T1000 (cell line): ENCODE results near the gene TRAF6.
"Not testable (repeated sequence)": the region's sequence is repeated elsewhere in the genome, so short reads cannot be mapped to it uniquely, and the experiment has no call there.

Experiments
- DNase-seq: peaks from one replicate; lab custom pipeline; 2025; ENCODE audit warnings: mixed read lengths; lab: John Stamatoyannopoulos, UW

Gene TRAF6

DNA sequence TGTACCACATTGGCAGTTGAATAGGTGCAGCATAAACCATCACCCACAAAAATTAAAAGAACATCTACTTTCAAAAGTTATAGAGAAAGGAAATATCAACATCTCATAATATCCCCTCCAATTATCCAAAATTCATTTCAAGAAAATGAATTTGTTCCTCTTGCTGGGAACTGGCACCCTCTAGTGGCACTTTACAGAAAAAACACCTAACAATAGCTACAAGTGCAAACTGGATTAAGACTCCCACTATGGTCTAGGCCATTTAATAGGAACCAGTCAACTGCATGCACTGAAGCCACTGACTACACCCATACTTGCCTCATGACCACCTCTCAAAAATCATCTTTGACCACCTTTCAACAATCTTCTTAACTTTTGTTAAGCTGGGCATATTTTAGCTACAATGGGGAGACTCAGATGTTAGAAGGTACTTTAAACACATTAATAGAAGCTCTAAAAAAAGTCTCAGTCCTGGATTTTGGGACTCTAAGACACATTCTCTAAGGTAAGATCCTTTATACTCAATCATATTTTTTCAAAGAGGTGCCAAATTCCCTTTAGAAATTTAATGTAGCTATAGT lies 17.3 kb downstream of the TRAF6 start:
- DNase-seq: peak; percentile 11

DNA sequence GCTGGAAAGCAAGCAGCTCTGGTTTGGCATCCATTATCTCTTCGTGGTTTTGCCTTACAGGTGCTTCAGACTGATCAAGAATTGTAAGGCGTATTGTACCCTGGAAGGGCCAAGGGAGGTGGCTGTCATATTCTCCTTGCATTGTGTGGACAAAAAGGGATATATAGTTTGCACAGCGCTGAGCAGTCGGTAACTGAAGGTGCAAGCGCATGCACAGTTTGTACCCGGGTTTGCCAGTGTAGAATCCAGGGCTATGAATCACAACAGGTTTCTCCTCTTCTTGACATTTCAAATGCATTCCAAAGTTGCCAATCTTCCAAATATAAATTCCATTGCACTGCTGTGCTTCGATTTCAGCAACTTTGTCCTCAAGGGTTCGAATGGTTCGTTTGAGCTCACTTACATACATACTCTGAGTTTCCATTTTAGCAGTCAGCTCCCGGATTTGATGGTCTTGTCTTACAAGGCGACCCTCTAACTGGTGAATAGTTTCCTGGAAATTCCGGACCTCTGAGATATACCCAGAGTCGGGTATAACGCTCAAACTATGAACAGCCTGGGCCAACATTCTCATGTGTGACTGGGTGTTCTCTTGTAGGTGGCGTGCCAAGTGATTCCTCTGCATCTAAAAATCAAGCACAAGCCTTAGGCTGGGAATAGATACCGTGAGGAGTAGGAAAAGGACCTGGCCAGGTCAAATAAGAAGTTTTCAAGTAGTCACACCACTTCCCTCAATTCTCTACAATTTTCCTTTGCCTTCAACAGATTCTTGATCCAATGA lies 19.9 kb downstream of the TRAF6 start:
- DNase-seq: no peak

DNA sequence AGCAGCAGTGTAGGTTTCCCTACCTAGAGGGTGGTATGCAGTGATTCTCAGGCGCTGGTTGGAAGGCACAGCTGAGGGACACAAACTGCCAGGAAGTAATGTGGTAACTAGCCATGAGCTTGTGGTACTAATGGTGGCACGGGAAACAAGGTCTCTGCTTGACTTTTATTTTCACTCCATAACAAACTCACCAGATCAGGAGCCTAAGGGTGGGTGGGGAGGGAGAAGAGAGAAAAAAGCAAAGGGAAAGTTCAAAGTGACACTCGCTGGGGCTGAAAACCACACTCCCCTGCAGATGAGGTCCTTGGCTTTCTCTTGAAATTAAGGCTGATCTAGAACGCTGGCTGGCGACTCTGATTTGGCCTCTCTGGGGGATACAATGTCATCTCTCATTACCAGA lies 22.0 kb downstream of the TRAF6 start:
- DNase-seq: no peak

DNA sequence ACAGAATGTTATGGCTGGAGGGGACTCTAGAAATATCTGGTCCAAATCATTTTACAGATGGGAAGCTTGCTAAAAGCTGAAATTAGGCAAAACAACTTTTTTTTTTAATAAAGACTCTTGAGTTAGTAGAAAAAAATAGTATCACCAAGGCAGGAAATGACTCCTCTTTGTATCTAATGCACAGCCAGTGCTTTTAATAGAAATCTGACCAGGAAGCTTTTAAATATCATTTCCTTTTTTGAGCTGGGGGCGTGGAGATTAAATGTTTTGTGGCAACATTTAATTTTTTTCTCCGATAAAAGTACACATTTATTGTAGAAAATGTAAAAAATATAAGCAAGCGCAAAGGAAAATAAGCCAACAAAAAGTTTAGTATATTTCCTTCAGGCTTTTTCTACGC lies 22.5 kb downstream of the TRAF6 start:
- DNase-seq: no peak

DNA sequence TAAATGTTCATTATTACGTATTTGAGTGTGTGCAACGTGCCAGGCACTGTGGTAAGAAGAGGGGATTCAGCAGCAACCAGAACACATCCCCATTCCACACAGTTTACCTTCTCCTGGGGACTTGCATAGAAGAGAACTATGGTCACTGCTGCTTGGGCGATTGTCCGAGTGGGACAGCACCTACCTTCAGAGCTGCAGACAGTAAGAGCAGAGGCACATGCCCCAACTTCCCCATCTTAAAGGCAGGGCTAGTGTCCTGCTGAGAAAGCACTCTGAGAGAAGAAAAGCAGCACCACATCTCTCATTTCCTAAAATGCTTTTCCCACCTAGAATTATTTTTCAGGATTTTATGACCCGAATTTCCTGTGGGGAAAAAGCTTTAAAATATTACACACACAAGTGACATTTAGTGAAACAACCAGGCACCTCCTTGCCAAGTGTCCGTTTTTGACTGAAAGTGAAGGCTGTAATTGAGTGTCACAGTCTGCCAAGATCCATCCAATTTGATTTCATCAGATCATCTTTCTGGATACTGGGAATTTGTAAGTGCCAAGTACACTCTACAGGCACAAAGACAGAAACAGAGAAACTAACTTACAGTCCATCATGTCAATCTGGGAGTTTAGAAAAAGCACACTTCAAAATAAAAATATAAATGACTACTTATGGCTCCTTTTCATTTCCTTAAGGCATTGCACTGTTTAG lies 24.6 kb downstream of the TRAF6 start:
- no peak for DNase-seq

DNA sequence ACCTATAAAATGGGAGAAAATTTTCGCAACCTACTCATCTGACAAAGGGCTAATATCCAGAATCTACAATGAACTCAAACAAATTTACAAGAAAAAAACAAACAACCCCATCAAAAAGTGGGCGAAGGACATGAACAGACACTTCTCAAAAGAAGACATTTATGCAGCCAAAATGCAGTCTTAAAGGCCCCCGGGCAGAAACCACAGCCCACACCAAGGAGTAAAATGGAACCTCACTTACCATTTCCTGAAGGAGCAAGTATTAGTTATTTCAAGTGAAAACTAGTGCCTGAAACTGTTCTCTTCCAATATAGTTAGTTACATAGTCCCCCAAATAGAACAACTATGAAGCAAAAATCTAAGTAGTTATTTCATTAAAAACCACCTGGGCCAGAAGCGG lies 27.0 kb downstream of the TRAF6 start:
- DNase-seq: not testable (repeated sequence)

DNA sequence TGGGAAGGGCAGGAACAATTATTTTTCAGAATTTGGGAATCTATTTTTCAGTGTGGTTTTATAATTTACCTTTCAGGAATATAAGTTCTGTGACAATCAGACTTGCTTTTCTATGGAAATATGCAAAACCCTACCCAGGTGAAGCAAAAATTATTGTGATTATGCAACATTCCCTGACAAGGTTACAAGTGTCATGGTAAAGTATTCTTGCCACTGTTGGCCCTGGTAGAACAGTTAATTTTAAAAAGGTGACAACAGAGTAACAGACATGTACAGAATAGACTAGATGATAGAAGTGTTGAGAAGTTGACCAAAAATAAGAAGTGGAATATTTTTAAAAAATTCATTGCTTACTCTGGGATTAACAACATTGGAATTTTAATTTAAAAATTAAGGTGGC lies 29.2 kb downstream of the TRAF6 start:
- no peak for DNase-seq

DNA sequence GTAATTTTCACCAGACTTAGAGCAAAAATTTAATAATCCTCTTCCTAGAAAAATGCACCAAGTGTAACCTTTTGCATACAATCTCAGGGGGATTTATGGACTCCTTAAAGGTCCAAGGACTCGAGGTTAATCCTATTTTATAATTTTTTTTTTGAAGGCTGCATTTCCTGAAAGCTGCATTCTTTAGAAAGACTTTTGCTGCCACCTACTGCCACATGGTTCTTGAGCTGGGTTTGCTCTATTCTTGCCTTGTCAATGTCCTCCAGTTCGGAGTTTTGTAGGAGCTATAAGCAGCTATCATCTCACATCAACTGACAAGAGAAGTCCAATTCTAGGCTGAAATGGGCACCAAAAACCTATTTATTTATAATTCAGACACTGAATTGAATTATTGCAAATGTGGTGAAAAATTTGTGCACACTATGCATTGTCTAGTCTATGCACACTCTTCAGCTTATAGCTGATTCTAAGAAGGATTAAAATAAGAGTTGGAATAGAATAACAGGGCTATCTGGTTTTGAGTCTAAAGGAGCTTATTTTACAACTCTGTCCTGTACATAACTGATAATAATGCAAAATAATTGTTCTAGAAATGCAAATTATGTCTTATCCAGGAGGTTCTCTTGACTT lies 31.3 kb downstream of the TRAF6 start:
- DNase-seq: peak; percentile 43

DNA sequence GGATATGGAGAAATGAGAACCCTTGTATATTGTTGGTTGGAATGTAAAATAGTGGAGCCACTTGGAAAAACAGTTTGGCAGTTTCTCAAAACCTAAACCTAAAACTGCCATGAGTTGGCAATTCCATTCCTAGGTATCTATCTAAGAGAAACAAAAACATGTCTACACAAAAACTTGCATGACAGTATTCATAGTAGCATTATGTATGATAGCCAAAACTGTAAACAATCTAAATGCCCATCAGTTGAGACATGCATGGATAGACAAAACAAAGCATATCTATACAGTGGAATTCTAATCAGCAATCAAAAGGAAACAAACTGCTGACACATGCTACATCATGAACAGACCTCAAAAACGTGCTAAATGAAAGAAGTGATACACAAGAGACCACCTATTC lies 34.9 kb downstream of the TRAF6 start:
- DNase-seq: no peak

DNA sequence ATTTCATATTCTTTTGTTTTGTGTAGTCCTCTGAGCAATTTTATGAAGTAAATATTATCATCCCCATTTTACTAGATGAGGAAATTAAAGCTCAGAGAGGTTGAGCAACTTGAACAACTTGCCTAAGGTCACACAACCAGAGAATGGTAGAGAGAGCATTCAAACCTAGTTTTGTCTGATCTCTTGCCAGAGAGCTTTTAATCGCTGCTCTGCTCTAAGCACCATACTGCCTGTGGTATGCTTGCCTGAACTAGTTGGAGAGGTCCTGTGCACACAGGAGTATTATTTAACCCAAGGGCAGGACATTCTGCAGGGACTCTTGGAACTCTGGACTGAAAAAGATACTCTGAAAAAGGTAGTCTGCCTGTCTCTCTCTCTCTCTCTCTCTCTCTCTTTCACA lies 38.5 kb downstream of the TRAF6 start:
- no peak for DNase-seq

DNA sequence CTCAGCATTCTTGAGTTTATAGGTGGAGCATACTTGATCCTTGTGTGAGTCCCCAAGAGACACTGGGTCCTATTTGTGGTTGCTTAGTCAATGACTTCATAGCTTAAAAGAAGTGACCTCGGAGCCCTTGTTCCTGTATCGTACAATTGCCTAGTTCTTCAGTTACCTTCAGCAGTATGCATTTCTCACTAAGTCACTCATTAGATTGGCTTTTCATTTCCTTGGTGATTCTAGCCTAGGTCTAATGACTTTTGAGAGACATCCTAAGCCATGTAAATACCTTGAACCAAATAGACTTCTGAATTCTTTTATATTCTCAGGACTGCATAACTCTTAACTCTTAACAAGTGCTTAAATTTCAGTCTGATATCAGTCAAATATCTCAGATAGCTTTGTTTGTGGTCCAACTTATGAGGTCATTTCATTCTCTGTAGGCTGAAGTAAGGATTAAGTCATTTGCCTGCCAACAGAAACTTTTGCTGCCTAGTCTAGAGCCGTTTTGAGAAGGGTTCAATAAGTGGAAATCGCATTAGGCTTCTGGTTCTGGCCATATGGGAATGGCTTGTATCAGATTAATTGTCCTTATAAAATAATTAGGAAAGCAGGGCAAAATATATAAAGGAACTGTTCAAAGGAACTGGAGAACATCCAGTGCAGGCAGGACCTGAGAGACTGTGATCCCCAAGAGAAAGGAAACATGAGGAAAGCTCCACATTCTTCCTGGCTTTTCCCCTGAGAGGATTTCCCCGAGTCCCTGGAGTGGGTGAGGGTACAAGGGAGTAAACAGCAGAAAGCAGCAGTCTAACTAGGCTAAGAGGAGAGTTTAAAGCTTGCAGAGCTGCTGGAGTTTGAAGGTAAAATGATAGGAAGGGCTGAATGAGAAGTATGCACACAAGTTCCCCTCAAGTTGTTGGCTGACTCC lies 39.9 kb downstream of the TRAF6 start:
- peak; percentile 19 for DNase-seq

DNA sequence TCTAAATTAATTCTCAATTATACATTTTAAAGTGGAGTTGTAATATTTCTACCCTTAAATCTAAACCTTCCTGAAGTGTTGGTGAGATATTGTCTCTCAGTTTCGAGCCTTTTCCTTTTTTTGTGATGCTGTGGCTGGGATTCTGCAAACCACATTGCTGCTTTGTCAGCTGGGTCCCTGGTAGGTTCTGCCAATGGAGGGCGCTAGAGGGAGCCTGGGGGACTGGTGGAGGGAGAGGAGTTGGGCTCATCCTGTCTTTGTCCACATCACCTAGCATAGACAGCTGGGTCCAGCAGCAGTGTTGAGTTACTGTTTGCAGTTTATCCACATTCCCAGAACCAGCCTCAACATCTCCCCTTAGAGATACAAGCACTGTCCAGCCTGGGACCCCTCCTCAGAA lies 41.0 kb downstream of the TRAF6 start:
- no peak for DNase-seq

DNA sequence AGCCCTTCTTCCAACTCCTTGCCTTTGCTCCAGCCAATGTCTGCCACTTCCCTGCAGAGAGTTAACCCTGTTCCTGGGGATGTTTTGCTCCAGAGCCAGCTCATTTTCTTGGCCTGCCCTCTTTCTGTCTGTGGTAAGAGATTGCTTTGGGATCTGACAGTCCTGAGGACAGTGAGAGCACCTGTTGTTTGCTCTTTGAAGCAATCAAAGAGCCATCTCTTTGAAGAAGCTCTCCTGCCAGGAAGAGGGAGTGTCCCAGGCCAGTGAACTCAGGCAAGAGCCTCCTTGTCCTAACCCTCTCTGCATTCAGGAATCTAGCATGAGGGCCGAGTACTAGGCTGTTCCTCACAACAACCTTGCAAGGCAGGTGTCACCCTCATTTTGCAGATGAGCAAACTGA lies 42.2 kb downstream of the TRAF6 start:
- DNase-seq: no peak

DNA sequence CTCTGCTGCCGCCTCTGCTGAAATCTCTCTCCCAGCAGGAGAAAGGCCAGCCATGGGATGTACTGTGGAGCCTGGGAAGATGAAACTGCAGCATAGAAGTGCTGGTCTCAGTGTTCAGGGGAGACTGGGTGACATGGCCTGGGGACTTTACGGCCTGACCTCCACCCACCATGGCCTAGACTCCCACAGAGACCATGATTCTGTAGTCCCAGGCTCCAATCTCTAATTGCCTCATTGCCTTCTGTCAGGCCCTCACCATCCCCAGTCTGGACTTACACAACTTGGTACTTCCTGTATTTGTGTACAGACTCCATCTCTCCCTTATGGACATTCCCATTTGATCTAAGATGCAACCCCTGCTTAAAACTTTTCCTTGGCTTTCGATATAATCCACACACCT lies 43.1 kb downstream of the TRAF6 start:
- DNase-seq: no peak

DNA sequence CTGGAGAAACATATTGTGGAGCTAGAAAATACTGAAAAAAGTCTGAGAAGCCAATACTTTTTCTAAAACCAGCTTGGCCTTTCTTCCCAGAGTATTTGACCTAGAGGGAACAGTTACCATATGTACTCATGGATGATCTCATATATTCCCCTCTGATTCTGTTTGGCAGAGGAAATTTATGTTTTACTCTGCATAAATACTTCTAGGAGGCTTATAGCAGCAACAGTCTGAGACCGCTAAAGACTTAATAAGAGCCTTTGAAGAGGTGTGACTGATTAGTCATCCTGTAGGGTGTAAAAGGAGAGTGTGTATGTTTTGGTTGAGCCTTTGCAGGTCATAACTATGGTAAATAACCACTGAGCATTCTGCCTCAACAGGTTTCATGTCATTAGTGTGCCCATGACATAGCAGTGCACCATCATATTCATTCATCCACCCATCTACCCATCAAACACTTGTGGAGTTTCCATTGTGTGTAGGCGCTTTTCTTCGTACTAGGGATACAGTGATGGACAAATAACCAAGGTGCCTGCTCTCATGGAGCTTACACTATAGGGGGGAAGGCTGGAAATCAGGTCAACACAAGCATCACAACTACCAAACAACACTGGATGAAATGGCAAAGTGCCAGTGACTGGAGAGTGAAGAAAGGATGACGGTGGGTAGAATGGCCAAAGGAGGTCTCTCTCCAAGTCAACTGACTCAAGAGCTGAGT lies 44.5 kb downstream of the TRAF6 start:
- no peak for DNase-seq

DNA sequence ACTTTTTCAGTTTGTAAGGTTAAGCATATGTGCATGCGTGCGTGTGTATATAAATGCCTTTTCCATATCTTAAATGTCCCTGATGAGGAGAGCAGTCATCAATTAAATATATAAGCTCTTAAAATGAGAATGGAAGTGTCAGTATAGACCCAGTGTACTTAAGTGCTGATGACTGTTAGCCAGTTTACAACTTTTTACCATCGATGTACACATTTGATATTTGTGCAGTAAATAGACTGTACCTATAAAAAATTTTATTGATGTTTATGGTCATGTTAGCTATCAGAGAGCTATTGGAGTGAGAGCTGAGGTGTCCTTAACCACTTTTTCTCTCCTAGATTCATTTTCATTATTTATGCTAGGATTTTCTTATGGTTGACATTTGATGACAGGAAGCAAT lies 45.4 kb downstream of the TRAF6 start:
- no peak for DNase-seq

DNA sequence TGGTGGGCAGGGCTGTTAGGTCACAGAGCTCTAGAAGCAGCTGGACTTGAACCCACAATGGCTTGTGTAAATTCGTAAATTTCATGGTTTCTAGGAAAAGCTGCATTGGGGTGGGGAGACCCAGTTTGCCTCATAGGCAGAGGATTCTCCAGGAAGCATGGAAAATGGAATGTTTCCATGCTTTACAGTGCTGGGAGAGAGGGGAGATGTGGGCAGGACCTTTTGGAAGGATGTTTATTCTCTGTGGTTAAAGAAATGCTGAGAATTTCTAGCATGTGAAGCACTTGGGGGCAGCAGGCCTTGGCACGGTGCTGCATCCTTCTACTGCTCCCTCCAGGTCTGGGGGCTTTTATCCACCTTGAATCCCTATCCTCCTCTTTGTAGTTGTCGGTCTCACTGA lies 46.3 kb downstream of the TRAF6 start:
- DNase-seq: no peak

DNA sequence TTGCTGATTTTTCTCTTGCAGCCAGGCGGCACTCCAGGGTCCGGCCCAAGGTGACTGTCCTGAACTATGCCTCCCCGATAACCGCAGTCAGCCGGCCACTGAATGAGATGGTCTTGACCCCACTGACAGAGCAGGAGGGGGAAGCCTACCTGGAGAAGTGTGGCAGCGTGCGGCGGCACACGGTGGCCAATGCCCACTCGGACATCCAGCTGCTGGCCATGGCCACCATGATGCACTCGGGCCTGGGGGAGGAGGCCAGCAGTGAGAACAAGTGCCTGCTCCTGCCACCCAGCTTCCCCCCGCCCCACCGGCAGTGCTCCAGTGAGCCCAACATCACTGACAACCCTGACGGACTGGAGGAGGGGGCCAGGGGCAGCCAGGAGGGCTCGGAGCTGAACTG lies 47.8 kb downstream of the TRAF6 start:
- DNase-seq: no peak

DNA sequence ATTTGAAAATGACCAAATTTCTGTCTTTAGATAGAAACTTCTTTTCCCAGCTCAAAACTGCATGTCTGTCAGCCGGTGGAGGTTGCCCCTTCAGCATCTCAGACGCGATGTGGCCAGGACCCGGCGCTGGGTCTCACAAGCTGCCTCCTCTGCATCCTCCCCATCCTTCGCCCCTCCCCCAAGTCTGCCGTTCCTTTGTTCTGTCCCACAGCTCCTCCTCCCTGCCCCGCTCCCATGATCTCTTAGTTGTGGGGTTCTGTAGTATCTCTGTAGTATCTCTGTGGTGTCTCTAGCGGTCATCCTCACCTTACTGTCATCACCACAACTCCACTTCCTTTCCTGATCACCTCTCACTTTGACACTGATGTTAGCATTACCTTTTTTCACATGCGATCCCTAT lies 49.9 kb downstream of the TRAF6 start:
- DNase-seq: no peak

DNA sequence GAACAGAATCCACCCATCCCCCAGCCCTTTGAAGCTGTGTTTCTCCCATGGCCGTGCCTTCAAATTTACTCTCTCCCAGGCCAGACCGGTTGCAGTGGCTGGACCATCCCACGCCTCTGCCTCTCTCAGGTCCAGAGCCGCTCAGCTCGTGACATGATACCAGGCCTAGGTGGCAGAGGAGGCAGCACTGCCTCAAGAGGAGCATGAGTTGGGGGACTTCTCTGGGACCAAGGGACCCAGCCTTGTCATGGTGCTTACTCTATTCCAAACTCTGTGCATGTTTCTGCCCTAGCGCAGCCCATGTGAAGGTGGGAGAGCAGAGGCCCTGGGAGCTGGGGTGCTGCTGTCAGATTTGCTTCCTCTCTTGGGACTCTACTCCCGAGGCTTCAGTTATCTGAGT lies 51.0 kb downstream of the TRAF6 start:
- DNase-seq: no peak
